ENCODE data around the gene RAB3IL1. TPM values are rescaled to one million over a fixed set of nuclear protein-coding genes. Genes with fewer than 3 reads are reported as not detected.
A peak's percentile ranks its signal among the peaks of the same experiment; 100 is the strongest.
"Not testable (repeated sequence)": the region's sequence is repeated elsewhere in the genome, so short reads cannot be mapped to it uniquely, and the experiment has no call there.

The RAB3IL1 gene
- total RNA-seq, 1 donor from 2014 or later: 1.9 TPM

- DNase-seq (ENCODE audit: low read depth in 2 of 2): not testable (repeated sequence)
These were observed 36.3 kb upstream of the RAB3IL1 start for GRCh38 chr11:61953632-61954031.

- no peak for DNase-seq (ENCODE audit: low read depth in 2 of 2)
These were observed 35.5 kb upstream of the RAB3IL1 start for GRCh38 chr11:61952882-61953281.

- no peak for DNase-seq (ENCODE audit: low read depth in 2 of 2)
These were observed 34.2 kb upstream of the RAB3IL1 start for GRCh38 chr11:61951484-61952135.

GRCh38 chr11:61950035-61950547 is 32.7 kb upstream of the RAB3IL1 start, which contains the start of gene BEST1:
Gene BEST1, plus strand, starts transcription at chr11:61950351. Its CDS starts 1,456 bp downstream, at chr11:61951807.
- no peak for DNase-seq (ENCODE audit: low read depth in 2 of 2)

GRCh38 chr11:61949169-61950034 is 32.0 kb upstream of the RAB3IL1 start:
- peak; percentile 56 to 70 for DNase-seq (ENCODE audit: low read depth in 2 of 2)

GRCh38 chr11:61948505-61948904 is 31.1 kb upstream of the RAB3IL1 start:
- no peak for DNase-seq (ENCODE audit: low read depth in 2 of 2)

- peak; percentile 77 to 81 for DNase-seq (ENCODE audit: low read depth in 2 of 2)
These were observed 30.3 kb upstream of the RAB3IL1 start for GRCh38 chr11:61947486-61948210.

GRCh38 chr11:61946894-61947293 is 29.5 kb upstream of the RAB3IL1 start:
- DNase-seq (ENCODE audit: low read depth in 2 of 2): no peak

GRCh38 chr11:61945191-61945590 is 27.8 kb upstream of the RAB3IL1 start:
- no peak for DNase-seq (ENCODE audit: low read depth in 2 of 2)

GRCh38 chr11:61940466-61940865 is 23.1 kb upstream of the RAB3IL1 start:
- DNase-seq (ENCODE audit: low read depth in 2 of 2): no peak

GRCh38 chr11:61935861-61936260 is 18.5 kb upstream of the RAB3IL1 start:
- no peak for DNase-seq (ENCODE audit: low read depth in 2 of 2)

GRCh38 chr11:61930933-61931332 is 13.6 kb upstream of the RAB3IL1 start:
- DNase-seq (ENCODE audit: low read depth in 2 of 2): no peak

GRCh38 chr11:61928606-61929005 is 11.2 kb upstream of the RAB3IL1 start:
- no peak for DNase-seq (ENCODE audit: low read depth in 2 of 2)

- DNase-seq (ENCODE audit: low read depth in 2 of 2): no peak
These were observed 10.1 kb upstream of the RAB3IL1 start for GRCh38 chr11:61927501-61927900.

- no peak for DNase-seq (ENCODE audit: low read depth in 2 of 2)
These were observed 8.9 kb upstream of the RAB3IL1 start for GRCh38 chr11:61926235-61926634.

- no peak for DNase-seq (ENCODE audit: low read depth in 2 of 2)
These were observed 8.4 kb upstream of the RAB3IL1 start for GRCh38 chr11:61925736-61926135.

- DNase-seq (ENCODE audit: low read depth in 2 of 2): no peak
These were observed 6.7 kb upstream of the RAB3IL1 start for GRCh38 chr11:61924064-61924455.

GRCh38 chr11:61923166-61924063 is 6.0 kb upstream of the RAB3IL1 start:
- DNase-seq (ENCODE audit: low read depth in 2 of 2): peak in 1 of 2 donors; percentile 17

- peak in 1 of 2 donors; percentile 34 for DNase-seq (ENCODE audit: low read depth in 2 of 2)
These were observed 5.2 kb upstream of the RAB3IL1 start for GRCh38 chr11:61922539-61922938.

GRCh38 chr11:61921446-61921845 is 4.1 kb upstream of the RAB3IL1 start:
- DNase-seq (ENCODE audit: low read depth in 2 of 2): no peak
